Mucosa of rectum (tissue), 2 donors: ENCODE measurements around the gene CAPN11.
"Not testable (repeated sequence)": the region's sequence is repeated elsewhere in the genome, so short reads cannot be mapped to it uniquely, and the experiment has no call there.

ENCODE experiments used
- H3K27ac ChIP-seq, 2 donors: one replicate each; pipeline ENCODE4 v1.7.0; 2013; ENCODE audit warnings: inconsistent platforms in 2 of 2, low read depth in 2 of 2, low read length in 2 of 2
- H3K27me3 ChIP-seq, 2 donors: one replicate each; pipeline ENCODE4 v1.7.0; 2013; ENCODE audit warnings: low read length in 2 of 2; ENCODE audit not compliant: control insufficient read depth in 2 of 2, insufficient read depth in 2 of 2
- H3K36me3 ChIP-seq, 2 donors: one replicate each; pipeline ENCODE4 v1.7.0; 2013; ENCODE audit warnings: low read length in 2 of 2; ENCODE audit not compliant: control insufficient read depth in 2 of 2, insufficient read depth in 2 of 2
- H3K4me1 ChIP-seq, 2 donors: one replicate each; pipeline ENCODE4 v1.7.0; 2013; ENCODE audit warnings: low read length in 2 of 2, mild to moderate bottlenecking in 1 of 2; ENCODE audit not compliant: control insufficient read depth in 2 of 2, insufficient read depth in 2 of 2
- H3K4me3 ChIP-seq, 2 donors: one replicate each; pipeline ENCODE4 v1.7.0; 2013; ENCODE audit warnings: low read length in 2 of 2
- H3K9ac ChIP-seq, 2 donors: one replicate each; pipeline ENCODE4 v1.7.0; 2013; ENCODE audit warnings: low read length in 2 of 2, low read depth in 1 of 2, mild to moderate bottlenecking in 1 of 2
- H3K9me3 ChIP-seq, 2 donors: one replicate each; pipeline ENCODE4 v1.7.0; 2013; ENCODE audit warnings: low read length in 2 of 2; ENCODE audit not compliant: control insufficient read depth in 2 of 2
- donor health status: healthy.
- donor health status: Normal muscosa, but diverticular disease.

Gene CAPN11

DNA sequence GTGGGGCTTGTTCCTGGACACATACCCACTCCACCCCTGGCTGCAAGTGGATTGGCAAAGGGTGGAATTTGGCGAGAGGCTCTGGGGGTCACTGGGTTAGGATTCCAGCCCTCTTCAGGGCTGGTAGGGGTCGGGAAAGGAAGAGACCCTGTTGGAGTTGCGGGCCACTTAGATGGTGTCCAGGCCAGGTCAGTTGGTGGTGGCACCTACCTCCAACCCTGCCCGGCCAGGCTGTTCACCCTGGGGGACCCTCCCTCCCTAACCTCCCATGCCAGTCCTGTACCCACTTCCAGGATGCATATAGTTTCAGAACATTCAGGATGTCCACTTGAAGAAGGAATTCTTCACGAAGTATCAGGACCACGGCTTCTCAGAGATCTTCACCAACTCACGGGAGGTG lies 21.0 kb downstream of the CAPN11 start:
- Histone ChIP-seq H3K4me3 (no peak overlapping the region), H3K36me3 (no peaks in the 10 kb centered on the region), H3K27ac (no peak overlapping the region), H3K9ac (no peak overlapping the region), H3K4me1 (peaks cover 5 to 7% of the 10 kb centered on the region in 2 donors), H3K27me3 (peaks cover 0 to 3% of the 10 kb centered on the region in 2 donors), H3K9me3 (no peaks in the 10 kb centered on the region)

DNA sequence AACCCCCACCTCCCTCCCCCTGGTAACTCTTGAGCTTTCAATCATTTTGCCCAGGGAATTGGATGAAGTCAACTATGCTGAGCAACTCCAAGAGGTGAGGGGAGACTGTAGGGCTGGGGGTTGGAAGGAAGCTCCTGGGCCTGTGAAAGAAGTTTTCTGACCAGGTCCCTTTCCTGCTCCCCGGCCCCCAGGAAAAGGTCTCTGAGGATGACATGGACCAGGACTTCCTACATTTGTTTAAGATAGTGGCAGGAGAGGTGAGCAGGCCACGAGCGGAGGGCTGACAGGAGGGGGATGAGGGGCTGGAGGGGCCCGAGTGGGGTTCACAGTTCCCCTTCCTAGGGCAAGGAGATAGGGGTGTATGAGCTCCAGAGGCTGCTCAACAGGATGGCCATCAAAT lies 21.8 kb downstream of the CAPN11 start:
- peaks cover 0 to 3% of the 10 kb centered on the region in 2 donors for H3K27me3 ChIP-seq
- no peaks in the 10 kb centered on the region for H3K36me3 ChIP-seq
- H3K27ac ChIP-seq: no peak overlapping the region
- H3K9me3 ChIP-seq: no peaks in the 10 kb centered on the region
- no peak overlapping the region for H3K4me3 ChIP-seq
- H3K9ac ChIP-seq: no peak overlapping the region
- H3K4me1 ChIP-seq: peaks cover 5 to 7% of the 10 kb centered on the region in 2 donors

DNA sequence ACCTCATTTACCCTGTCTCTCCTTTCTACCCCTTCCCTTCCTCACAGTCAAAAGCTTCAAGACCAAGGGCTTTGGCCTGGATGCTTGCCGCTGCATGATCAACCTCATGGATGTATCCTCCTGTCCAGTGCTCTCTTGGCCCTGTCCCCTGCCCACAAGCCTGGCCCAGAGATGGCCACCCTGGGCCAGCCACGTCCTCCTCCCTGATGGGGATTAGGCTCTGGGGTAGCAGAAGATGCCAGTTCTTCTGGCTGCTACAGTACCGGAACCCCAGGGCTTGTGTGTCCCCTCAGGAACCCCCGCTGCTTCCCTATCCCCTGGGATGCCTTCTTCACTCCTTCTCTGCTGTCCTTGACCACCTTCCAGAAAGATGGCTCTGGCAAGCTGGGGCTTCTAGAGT lies 22.3 kb downstream of the CAPN11 start:
- Histone ChIP-seq H3K9ac (no peak overlapping the region), H3K27ac (no peak overlapping the region), H3K9me3 (no peaks in the 10 kb centered on the region), H3K36me3 (no peaks in the 10 kb centered on the region), H3K4me3 (no peak overlapping the region), H3K27me3 (peaks cover 0 to 3% of the 10 kb centered on the region in 2 donors), H3K4me1 (peaks cover 5 to 7% of the 10 kb centered on the region in 2 donors)

DNA sequence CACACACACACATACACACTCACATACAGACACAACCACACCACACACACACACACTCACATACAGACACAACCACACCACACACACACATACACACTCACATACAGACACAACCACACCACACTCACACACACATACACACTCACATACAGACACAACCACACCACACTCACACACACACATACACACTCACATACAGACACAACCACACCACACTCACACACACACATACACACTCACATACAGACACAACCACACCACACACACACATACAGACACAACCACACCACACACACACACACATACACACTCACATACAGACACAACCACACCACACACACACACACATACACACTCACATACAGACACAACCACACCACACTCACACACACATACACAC lies 23.2 kb downstream of the CAPN11 start:
- not testable (repeated sequence) for H3K36me3 ChIP-seq, H3K4me1 ChIP-seq, H3K9ac ChIP-seq, H3K4me3 ChIP-seq, H3K9me3 ChIP-seq, H3K27ac ChIP-seq, H3K27me3 ChIP-seq

DNA sequence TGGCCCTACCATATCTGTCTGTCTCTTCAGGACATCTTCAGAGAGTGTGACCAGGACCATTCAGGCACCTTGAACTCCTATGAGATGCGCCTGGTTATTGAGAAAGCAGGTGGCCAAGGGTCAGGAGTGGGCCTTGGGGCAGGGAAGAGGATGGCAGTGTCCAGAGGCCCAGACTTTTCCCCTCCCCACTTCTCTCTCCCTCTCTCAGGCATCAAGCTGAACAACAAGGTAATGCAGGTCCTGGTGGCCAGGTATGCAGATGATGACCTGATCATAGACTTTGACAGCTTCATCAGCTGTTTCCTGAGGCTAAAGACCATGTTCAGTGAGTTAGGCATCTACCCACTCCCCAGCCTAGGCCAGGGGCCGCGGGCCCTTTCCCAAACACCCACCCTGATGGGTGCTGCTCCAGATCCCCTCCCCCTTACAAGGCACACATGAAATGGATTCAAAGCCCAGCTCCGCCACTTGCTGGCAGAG lies 24.3 kb downstream of the CAPN11 start:
- no peak overlapping the region for H3K4me3 ChIP-seq
- no peaks in the 10 kb centered on the region for H3K9me3 ChIP-seq
- no peak overlapping the region for H3K27ac ChIP-seq
- H3K36me3 ChIP-seq: no peaks in the 10 kb centered on the region
- no peaks in the 10 kb centered on the region for H3K27me3 ChIP-seq
- no peak overlapping the region for H3K9ac ChIP-seq
- H3K4me1 ChIP-seq: no peaks in the 10 kb centered on the region

DNA sequence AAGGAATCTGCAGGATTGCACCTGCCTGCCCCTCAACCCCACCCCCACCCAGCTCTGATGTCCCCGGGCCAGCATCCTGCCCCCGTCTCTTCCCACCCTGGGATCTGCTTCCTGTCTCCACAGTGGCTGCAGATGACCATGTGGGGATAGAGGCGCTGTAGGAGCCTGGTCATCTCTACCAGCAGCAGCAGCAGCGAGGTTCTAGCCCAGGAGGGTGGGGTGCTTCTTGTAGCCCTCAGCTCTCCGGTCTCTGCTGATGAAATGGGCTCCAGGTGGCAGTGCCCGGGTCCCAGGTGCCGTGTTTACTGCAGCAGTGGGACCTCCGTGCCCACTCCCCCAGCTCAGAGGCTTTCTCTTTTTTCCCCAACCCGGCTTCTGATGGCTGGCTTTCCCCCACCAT lies 25.2 kb downstream of the CAPN11 start:
- Histone ChIP-seq H3K36me3 (no peaks in the 10 kb centered on the region), H3K4me3 (no peak overlapping the region), H3K27me3 (no peaks in the 10 kb centered on the region), H3K27ac (no peak overlapping the region), H3K9me3 (no peaks in the 10 kb centered on the region), H3K9ac (no peak overlapping the region), H3K4me1 (no peaks in the 10 kb centered on the region)

DNA sequence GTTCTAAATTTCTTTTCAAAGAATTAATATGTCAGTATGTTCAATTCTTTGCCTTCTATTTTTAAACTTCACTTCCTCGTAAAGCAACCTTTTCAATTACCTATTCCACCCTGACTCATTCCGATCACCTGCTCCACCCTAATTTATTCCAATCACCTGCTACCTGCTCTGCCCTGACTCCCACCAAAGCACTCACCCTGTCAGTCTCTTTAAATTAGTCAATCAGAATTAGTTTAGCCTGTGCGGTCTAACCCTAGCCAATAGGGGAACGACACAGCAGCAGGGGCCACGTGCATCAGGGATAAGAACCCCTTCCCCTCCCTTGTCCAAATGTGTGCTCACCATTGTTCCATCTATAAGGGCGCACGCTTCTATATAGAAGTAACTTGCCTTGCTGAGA lies 26.7 kb downstream of the CAPN11 start:
- not testable (repeated sequence) for H3K4me3 ChIP-seq, H3K27ac ChIP-seq, H3K27me3 ChIP-seq, H3K4me1 ChIP-seq, H3K9ac ChIP-seq, H3K36me3 ChIP-seq, H3K9me3 ChIP-seq

DNA sequence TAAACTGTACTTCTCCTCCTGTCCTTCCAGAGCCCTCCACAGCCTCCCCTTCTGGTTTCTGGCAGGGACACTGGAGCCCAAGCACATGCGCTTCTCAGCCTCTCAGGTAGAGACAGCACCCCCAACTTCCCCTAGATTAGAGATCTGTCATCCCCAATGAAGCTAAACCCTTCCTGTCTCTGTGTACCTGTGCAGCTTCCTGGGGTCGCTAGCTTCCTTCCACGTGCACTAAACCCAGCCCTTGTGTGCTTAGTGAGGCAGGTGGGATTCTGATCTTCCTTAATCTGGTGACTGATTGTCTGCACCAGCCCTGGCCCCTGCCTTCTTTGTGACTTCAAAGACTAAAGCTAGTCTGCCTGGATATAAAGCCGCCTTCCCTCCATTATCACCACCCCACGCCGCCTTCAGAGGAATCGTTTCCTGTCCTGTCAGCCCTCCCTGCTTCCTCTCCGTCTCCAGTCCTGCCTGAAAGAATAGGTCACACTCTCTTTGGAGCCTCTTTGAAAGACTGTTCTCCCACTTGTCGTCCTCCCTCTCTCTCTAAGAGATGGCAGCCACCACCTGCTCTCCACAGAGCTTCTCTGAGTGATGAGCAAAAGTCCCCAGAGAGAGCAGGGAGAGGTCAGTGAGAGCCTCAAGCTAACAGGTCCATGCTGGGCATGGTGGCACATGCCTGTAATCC lies 27.5 kb downstream of the CAPN11 start:
- Histone ChIP-seq H3K36me3 (no peaks in the 10 kb centered on the region), H3K27me3 (no peaks in the 10 kb centered on the region), H3K4me1 (no peaks in the 10 kb centered on the region), H3K4me3 (no peak overlapping the region), H3K9me3 (no peaks in the 10 kb centered on the region), H3K9ac (no peak overlapping the region), H3K27ac (no peak overlapping the region)

DNA sequence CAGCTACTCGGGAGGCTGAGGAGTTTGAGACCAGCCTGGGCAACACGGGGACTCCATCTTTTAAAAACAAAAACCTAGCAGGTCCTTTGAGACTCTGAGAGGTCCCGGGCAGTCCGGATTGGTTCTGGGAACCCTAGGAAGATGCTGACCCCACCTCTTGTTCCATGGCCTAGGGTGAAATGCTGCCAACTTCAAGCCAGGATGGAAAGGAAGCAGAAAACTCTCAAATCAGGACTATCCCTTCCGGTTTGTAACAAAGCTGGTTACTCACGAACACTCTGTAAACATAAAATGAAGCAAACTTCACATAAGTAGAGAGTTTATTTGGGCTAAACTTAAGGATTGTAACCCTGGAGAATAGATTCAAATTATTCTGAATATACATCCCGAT lies 28.0 kb downstream of the CAPN11 start:
- Histone ChIP-seq H3K36me3 (no peaks in the 10 kb centered on the region), H3K4me1 (no peaks in the 10 kb centered on the region), H3K9ac (no peak overlapping the region), H3K4me3 (no peak overlapping the region), H3K27ac (no peak overlapping the region), H3K27me3 (no peaks in the 10 kb centered on the region), H3K9me3 (no peaks in the 10 kb centered on the region)

DNA sequence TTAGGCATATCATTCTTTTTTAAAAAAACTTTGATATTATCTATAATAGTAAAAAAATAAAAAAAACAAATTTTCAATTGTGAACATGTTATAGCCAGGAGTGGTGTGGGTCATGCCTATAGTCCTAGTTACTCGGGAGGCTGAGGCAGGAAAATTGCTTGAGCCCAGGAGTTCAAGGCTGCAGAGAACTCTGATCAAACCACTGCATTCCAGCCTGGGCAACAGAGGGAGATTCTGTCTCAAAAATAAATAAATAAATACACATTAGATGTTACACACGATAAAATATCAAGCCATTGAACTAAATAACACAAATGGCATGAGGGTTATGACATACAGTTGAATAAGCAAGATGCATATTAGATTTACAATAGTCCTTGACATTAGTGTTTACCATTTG lies 30.2 kb downstream of the CAPN11 start:
- Histone ChIP-seq H3K4me3 (no peak overlapping the region), H3K4me1 (peaks cover 0 to 3% of the 10 kb centered on the region in 2 donors), H3K36me3 (no peaks in the 10 kb centered on the region), H3K9me3 (no peaks in the 10 kb centered on the region), H3K9ac (no peak overlapping the region), H3K27ac (no peak overlapping the region), H3K27me3 (no peaks in the 10 kb centered on the region)

DNA sequence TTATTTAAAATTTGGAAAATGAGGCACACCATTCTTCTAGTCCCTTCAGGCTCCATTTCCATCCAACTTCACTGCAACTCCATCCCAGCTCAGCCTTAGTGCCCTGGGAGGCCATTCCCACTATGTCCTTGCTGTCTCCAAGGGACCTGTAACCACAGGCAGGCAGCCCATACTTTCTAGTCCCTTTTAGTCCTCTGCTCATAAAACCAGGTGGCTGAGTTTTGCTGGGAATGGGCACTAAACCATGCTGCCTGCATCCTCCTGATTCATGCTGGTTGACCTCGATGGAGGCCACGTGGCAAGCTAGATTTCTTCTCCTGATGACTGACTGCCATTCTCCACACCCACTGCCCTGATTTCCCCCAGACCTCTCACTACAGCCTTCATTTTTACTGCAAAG lies 30.6 kb downstream of the CAPN11 start:
- no peak overlapping the region for H3K4me3 ChIP-seq
- no peaks in the 10 kb centered on the region for H3K9me3 ChIP-seq
- H3K9ac ChIP-seq: no peak overlapping the region
- H3K4me1 ChIP-seq: peaks cover 0 to 3% of the 10 kb centered on the region in 2 donors
- no peaks in the 10 kb centered on the region for H3K36me3 ChIP-seq
- H3K27ac ChIP-seq: no peak overlapping the region
- H3K27me3 ChIP-seq: no peaks in the 10 kb centered on the region
